IPS DF 6.9 (cell line): ENCODE data around the gene ARHGAP9.
"Not testable (repeated sequence)": the region's sequence is repeated elsewhere in the genome, so short reads cannot be mapped to it uniquely, and the experiment has no call there.

Experiments used
- DNase-seq: peaks from one replicate; pipeline ENCODE4 v3.0.0-alpha.2; 2013; ENCODE audit warnings: low read depth, low spot score
- H3K27ac ChIP-seq: one replicate; pipeline ENCODE4 v1.5.1; 2013; ENCODE audit warnings: low read length, control low read depth
- H3K27me3 ChIP-seq: 2 replicates; pipeline ENCODE4 v1.6.1; 2013; ENCODE audit warnings: mild to moderate bottlenecking, low read length; ENCODE audit not compliant: control insufficient read depth, insufficient read depth
- H3K36me3 ChIP-seq: 2 replicates; pipeline ENCODE4 v1.6.1; 2013; ENCODE audit warnings: low read length; ENCODE audit not compliant: control insufficient read depth, insufficient read depth
- H3K4me1 ChIP-seq: 2 replicates; pipeline ENCODE4 v1.6.1; 2013; ENCODE audit warnings: low read length; ENCODE audit not compliant: control insufficient read depth, insufficient read depth
- H3K4me3 ChIP-seq: 2 replicates; pipeline ENCODE4 v1.5.1; 2013; ENCODE audit warnings: mild to moderate bottlenecking, low read length
- H3K9me3 ChIP-seq: 2 replicates; pipeline ENCODE4 v1.6.1; 2013; ENCODE audit warnings: low read length, inconsistent platforms; ENCODE audit not compliant: control insufficient read depth, insufficient read depth
- WGBS: extraction: QIAGEN DNeasy Blood & Tissue Kit; methylation state at CpG from one replicate; pipeline ENCODE4 v1.1.7; 2013; ENCODE audit warnings: mixed read lengths, missing lambda C conversion rate; ENCODE audit not compliant: insufficient read length, insufficient coverage; 5-methylcytosine and 5-hydroxymethylcytosine counted together

ARHGAP9 gene

DNA sequence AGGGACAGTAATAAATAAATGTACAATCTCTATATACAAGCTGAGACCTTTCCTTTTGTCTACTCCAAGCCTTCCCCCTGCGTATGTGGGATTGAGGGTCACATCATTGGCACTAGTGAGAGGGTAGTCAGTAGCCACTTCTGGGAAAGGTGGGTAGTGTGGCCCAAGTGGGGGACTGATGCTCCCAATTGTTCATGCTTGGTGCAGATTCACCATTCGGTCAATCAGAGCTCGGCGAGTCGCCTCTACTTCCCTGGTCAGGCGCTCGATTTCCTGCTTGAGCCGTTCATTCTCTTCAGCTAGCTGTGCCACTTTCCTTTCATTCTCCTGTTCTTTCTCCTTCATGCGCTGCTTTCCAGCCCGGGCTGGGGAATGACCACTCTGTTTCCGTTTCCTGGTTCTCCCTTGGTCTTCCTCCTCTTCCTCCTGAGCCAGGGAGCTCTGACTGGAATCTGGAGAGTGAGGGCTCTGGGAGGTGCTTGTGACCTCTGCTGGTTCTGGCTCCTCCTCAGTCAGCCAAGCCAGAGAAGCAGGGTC lies 37.0 kb upstream of the ARHGAP9 start:
- Histone ChIP-seq H3K27me3 (no peaks in the 10 kb centered on the region), H3K4me1 (peaks cover 3% of the 10 kb centered on the region; the same call in 1 of the 2 replicates), H3K27ac (no peak overlapping the region), H3K4me3 (no peak overlapping the region), H3K36me3 (peaks cover 43% of the 10 kb centered on the region), H3K9me3 (no peaks in the 10 kb centered on the region)
- DNase-seq: no peak
- no CpG with 5 or more reads among the region's 11 CpGs for WGBS

GRCh38 chr12:57515934-57516541 lies 36.4 kb upstream of the ARHGAP9 start:
- H3K27ac ChIP-seq: no peak overlapping the region
- H3K27me3 ChIP-seq: no peaks in the 10 kb centered on the region
- no peaks in the 10 kb centered on the region for H3K4me1 ChIP-seq
- H3K4me3 ChIP-seq: no peak overlapping the region
- no CpG with 5 or more reads among the region's 11 CpGs for WGBS
- H3K36me3 ChIP-seq: peaks cover 50% of the 10 kb centered on the region
- DNase-seq: no peak
- H3K9me3 ChIP-seq: no peaks in the 10 kb centered on the region

GRCh38 chr12:57515408-57515933 lies 35.8 kb upstream of the ARHGAP9 start:
- no peak for DNase-seq
- WGBS: no CpG with 5 or more reads among the region's 3 CpGs
- peaks cover 50% of the 10 kb centered on the region for H3K36me3 ChIP-seq
- no peaks in the 10 kb centered on the region for H3K9me3 ChIP-seq
- no peaks in the 10 kb centered on the region for H3K4me1 ChIP-seq
- H3K27ac ChIP-seq: no peak overlapping the region
- H3K4me3 ChIP-seq: no peak overlapping the region
- no peaks in the 10 kb centered on the region for H3K27me3 ChIP-seq

DNA sequence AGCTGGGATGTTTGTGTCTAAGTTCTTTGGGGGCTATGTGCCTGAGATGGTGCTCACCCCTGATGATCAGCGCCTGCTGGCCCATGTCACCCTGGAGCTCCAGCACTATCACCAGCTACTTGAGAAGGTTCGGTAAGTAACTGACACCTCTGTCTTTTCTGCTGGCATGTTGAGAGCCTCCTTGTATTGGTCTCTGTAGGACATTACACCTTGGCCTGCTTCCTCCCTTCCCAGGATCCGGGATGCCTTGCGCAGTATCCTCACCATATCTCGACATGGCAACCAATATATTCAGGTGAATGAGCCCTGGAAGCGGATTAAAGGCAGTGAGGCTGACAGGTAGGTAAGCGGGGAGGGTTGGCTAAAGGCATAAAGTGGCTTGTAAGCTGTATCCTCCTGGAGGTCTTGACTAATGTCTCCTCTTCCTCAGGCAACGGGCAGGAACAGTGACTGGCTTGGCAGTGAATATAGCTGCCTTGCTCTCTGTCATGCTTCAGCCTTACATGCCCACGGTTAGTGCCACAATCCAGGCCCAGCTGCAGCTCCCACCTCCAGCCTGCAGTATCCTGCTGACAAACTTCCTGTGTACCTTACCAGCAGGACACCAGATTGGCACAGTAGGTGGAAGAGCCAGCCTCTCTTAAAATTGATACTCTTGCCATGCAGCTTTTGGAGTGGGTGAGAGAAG lies 35.2 kb upstream of the ARHGAP9 start:
- H3K27ac ChIP-seq: no peak overlapping the region
- H3K36me3 ChIP-seq: peaks cover 50% of the 10 kb centered on the region
- DNase-seq: no peak
- H3K27me3 ChIP-seq: no peaks in the 10 kb centered on the region
- no peaks in the 10 kb centered on the region for H3K9me3 ChIP-seq
- no peaks in the 10 kb centered on the region for H3K4me1 ChIP-seq
- no peak overlapping the region for H3K4me3 ChIP-seq
- no CpG with 5 or more reads among the region's 9 CpGs for WGBS

DNA sequence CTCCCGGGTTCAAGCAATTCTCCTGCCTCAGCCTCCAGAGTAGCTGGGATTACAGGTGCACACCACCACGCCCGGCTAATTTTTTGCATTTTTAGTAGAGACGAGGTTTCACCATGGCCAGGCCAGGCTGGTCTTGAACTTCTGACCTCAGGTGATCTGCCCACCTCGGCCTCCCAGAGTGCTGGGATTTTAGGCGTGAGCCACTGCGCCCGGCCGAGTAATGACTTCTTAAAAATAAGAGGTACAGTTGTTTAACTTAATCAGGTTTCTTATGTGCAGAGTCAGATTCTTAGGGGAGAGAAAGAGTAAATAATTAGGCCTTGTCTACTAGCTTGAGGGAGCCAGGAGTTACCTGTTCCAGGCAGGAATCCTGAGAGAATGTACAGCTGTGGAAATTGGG lies 34.6 kb upstream of the ARHGAP9 start:
- H3K27ac ChIP-seq, H3K4me3 ChIP-seq, DNase-seq, H3K27me3 ChIP-seq, H3K4me1 ChIP-seq, H3K9me3 ChIP-seq: not testable (repeated sequence)
- peaks cover 50% of the 10 kb centered on the region for H3K36me3 ChIP-seq
- no CpG with 5 or more reads among the region's 9 CpGs for WGBS

DNA sequence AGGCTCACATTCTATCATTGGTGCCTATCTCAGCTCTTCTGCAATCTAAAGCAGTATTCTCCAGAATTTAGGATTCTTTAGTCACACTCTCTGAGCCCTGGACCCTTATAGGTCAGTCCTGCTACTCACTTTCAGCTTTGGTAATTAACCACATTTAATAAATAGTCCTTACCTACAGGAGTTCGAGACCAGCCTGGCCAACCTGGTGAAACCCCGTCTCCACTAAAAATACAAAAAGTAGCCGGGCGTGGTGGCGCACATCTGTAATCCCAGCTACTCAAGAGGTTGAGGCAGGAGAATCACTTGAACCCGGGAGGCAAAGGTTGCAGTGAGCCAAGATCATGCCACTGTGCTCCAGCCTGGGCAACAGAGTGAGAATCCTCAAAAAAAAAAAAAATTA lies 34.0 kb upstream of the ARHGAP9 start:
- H3K36me3 ChIP-seq: peaks cover 50% of the 10 kb centered on the region
- not testable (repeated sequence) for H3K27ac ChIP-seq, H3K4me3 ChIP-seq, H3K9me3 ChIP-seq, DNase-seq, H3K27me3 ChIP-seq, H3K4me1 ChIP-seq
- no CpG with 5 or more reads among the region's 6 CpGs for WGBS

- no CpG with 5 or more reads among the region's 5 CpGs for WGBS
- Histone ChIP-seq H3K9me3 (no peaks in the 10 kb centered on the region), H3K27ac (no peak overlapping the region)
Measured at GRCh38 chr12:57513266-57513665, 33.6 kb upstream of the ARHGAP9 start.

DNA sequence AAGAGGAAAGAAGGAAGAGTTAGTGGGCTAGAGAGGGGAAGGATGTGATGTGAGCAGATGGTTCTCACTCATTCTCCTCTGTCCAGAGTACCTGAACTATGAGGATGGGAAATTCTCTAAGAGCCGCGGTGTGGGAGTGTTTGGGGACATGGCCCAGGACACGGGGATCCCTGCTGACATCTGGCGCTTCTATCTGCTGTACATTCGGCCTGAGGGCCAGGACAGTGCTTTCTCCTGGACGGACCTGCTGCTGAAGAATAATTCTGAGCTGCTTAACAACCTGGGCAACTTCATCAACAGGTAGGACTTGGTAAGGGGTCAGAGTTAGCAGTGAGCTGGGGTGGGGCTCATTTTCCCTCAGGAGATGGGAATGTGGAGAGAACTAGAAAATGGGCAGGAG lies 33.0 kb upstream of the ARHGAP9 start:
- no peak for DNase-seq
- no peaks in the 10 kb centered on the region for H3K27me3 ChIP-seq
- no peaks in the 10 kb centered on the region for H3K4me1 ChIP-seq
- no peak overlapping the region for H3K27ac ChIP-seq
- peaks cover 50% of the 10 kb centered on the region for H3K36me3 ChIP-seq
- no CpG with 5 or more reads among the region's 6 CpGs for WGBS
- H3K4me3 ChIP-seq: no peak overlapping the region
- H3K9me3 ChIP-seq: no peaks in the 10 kb centered on the region

More at GRCh38 chr12:57513266-57513665, 33.6 kb upstream of the ARHGAP9 start:
- peaks cover 50% of the 10 kb centered on the region for H3K36me3 ChIP-seq
- DNase-seq: no peak
- no peak overlapping the region for H3K4me3 ChIP-seq
- no peaks in the 10 kb centered on the region for H3K27me3 ChIP-seq
- H3K4me1 ChIP-seq: no peaks in the 10 kb centered on the region

DNA sequence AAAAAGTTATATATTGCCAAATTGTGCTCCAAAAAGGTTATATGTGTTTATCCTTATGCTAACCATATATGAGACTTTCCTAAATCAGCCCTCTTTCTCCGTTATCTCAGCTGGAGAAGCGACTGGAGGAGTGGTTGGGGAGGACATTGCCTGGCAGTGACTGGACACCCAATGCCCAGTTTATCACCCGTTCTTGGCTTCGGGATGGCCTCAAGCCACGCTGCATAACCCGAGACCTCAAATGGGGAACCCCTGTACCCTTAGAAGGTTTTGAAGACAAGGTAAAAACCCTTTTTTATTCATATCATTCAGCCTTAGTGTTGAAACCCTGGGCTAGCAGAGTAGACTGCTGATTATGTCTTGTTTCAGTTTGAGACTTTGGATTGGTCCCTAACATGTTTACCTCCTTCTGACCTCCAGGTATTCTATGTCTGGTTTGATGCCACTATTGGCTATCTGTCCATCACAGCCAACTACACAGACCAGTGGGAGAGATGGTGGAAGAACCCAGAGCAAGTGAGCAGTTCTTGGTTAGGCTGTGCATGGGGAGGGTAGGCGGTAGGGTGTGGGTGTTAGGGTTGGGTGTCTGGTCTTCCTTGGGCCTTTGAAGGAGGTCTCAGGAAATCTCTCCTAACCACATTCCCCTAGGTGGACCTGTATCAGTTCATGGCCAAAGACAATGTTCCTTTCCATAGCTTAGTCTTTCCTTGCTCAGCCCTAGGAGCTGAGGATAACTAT lies 32.1 kb upstream of the ARHGAP9 start:
- Histone ChIP-seq H3K4me3 (no peak overlapping the region), H3K9me3 (no peaks in the 10 kb centered on the region), H3K27me3 (no peaks in the 10 kb centered on the region), H3K4me1 (no peaks in the 10 kb centered on the region), H3K27ac (no peak overlapping the region), H3K36me3 (peaks cover 43% of the 10 kb centered on the region)
- DNase-seq: no peak
- WGBS: no CpG with 5 or more reads among the region's 7 CpGs

DNA sequence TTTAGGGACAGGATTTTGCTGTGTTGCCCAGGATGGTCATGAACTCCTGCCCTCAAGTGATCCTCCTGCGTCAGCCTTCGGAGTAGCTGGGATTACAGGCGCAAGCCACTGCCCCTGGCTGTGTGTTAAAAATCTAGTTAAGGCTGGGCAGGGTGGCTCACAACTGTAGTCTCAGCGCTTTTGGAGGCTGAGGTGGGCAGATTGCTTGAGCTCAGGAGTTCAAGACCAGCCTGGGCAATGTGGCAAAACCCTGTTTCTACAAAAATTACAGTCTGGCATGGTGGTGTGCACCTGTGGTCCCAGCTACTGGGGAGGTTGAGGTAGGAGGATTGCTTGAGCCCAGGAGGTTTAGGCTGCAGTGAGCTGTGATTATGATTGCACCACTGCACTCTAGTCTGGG lies 31.5 kb upstream of the ARHGAP9 start:
- no peak overlapping the region for H3K27ac ChIP-seq
- H3K9me3 ChIP-seq: no peaks in the 10 kb centered on the region
- no peak for DNase-seq
- H3K36me3 ChIP-seq: peaks cover 38% of the 10 kb centered on the region
- no peaks in the 10 kb centered on the region for H3K27me3 ChIP-seq
- WGBS: no CpG with 5 or more reads among the region's 4 CpGs
- H3K4me3 ChIP-seq: no peak overlapping the region
- no peaks in the 10 kb centered on the region for H3K4me1 ChIP-seq
